ENCODE measurements around the gene ZNF334.

DNA sequence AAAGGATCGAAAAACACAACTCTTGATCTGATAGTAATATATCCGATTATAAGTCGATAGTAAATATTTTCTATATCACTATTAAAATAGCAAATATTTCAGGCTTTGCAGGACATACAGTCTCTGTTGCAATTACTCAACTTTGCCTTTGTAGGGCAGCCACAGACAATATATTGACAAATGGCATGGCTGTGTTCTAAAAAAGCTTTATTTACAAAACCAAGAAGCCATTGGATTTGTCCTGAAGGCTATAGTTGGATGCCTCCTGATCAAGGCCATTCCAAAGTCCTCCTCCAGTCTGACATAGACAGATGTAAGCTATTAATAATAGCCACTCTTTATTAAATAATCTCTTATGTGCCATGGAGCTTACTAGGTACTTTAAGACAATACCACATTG is 31.2 kb upstream of the ZNF334 start:
- TF ChIP-seq, protein P1, sequence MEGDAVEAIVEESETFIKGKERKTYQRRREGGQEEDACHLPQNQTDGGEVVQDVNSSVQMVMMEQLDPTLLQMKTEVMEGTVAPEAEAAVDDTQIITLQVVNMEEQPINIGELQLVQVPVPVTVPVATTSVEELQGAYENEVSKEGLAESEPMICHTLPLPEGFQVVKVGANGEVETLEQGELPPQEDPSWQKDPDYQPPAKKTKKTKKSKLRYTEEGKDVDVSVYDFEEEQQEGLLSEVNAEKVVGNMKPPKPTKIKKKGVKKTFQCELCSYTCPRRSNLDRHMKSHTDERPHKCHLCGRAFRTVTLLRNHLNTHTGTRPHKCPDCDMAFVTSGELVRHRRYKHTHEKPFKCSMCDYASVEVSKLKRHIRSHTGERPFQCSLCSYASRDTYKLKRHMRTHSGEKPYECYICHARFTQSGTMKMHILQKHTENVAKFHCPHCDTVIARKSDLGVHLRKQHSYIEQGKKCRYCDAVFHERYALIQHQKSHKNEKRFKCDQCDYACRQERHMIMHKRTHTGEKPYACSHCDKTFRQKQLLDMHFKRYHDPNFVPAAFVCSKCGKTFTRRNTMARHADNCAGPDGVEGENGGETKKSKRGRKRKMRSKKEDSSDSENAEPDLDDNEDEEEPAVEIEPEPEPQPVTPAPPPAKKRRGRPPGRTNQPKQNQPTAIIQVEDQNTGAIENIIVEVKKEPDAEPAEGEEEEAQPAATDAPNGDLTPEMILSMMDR (IDR thresholded peaks at IDR 0.05): no peak
- no peak for TF ChIP-seq POLR2AphosphoS5 (IDR thresholded peaks at IDR 0.05)
- no peak for TF ChIP-seq POLR2A (IDR thresholded peaks at IDR 0.05)
- no peak for TF ChIP-seq EP300 (IDR thresholded peaks at IDR 0.05)

Measured in gastroesophageal sphincter (tissue), 3 donors.